HG03460 (cell line): ENCODE results near the gene CLIC2.

ENCODE experiments used
- ATAC-seq: cut with Tn5 transposase; IDR thresholded peaks from one replicate; pipeline ENCODE4 v1.9.1; 2021; ENCODE audit not compliant: unreplicated experiment

The CLIC2 gene

GRCh38 chrX:155263854-155264628 lies 70.4 kb downstream of the CLIC2 start, which contains the start of gene RAB39B:
TSS of gene RAB39B (minus strand) at chrX:155264491. CDS start at chrX:155264288, 203 bp downstream.
- peak; percentile 90 for ATAC-seq

DNA sequence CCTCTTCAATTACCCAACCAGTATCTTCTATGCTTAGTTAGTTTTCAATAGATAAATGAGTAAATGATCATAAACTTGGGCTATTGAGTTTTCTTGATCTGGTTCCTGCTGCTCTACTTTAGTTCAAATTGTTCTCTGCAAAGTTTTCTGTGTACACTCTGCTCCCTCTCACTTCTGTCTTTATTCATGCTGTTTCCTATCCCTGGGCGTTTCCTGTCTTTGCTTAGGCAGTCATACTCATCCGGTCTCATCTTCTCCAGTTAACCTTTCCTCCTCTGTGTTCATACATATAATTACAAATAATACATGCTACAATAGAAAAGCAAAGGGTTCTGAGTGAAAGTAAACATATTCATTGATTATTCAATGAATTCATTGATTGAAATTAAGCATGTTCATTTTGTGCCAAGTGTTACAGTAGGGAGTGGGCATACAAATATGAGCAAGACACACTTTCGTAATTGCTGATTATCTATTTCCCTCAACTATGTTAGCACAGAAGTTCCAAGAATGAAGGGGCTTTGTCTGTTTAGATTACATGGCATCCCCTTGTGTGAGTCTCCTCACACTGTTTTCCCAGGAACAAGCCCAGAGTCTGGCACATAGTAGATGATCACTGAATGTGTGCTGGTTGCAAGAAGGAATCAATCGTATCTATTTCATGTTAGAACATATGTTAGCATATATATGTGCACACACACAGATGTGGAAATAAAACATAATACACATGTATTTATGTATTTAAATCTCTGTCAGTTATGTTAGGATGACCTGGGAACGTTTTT lies 71.3 kb downstream of the CLIC2 start:
- peak; percentile 36 for ATAC-seq

GRCh38 chrX:155259752-155260151 lies 74.7 kb downstream of the CLIC2 start:
- no peak for ATAC-seq

GRCh38 chrX:155251391-155251790 lies 83.0 kb downstream of the CLIC2 start:
- ATAC-seq = no peak

DNA sequence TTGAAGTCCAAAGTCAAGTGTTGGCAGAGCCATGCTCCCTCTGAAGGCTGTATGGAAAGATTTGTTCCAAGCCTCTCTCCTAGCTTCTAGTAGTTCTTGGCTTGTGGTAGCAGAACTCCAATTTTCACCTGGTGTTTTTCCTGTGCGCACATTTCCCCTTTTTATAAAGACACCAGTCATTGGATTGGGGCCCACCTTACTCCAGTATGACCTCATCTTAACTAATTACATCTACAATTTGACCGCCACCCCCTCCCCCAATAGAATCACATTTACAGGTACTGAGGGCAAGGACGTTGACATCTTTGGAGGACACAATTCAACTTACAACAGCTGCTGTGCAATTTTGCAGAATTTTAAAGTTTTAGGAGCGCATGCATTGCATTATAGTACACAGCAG lies 86.9 kb downstream of the CLIC2 start:
- ATAC-seq = no peak

GRCh38 chrX:155246748-155247147 lies 87.7 kb downstream of the CLIC2 start:
- no peak for ATAC-seq

GRCh38 chrX:155242300-155242699 lies 92.1 kb downstream of the CLIC2 start:
- no peak for ATAC-seq

DNA sequence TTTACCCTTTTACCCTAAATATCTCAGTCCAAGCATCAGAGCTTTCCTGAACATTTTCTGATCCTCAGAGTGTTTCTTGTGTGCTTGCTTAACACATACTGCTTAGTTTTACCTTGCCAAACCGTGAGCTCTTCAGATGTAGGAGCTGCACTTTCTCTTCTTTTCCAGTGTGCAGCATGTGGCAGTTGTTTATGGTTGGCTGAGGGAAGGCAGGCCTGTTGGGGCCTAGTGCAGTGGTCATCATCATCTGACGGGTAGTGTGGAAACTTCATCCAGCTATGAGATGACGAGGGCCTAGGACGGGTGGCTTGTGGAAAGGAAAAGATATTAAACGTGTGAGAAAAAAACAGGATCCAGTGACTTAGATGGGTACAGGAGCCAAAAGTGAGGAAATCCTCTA lies 96.7 kb downstream of the CLIC2 start:
- ATAC-seq = no peak

DNA sequence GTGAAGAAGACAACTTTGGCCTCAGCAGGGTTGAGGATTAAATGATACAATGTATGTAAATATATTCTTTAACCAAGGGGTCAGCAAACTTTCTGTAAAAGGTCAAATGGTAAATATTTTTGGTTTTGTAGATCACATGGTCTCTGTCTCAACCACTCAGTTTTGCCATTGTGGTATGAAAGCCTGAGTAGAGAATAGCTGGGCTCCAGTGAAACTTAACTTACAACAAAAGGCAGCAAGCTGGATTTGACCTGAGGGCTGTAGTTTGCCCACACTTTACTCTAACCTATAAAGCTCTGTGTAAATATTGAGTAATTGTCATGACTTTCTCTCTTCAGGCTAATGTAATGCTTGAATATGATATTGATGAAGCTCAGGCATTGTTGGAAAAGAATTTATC lies 98.5 kb downstream of the CLIC2 start:
- no peak for ATAC-seq

- peak; percentile 88 for ATAC-seq
These were observed 103.3 kb downstream of the CLIC2 start for GRCh38 chrX:155231163-155231562.
